Activated naive CD8-positive, alpha-beta T cell (primary cell): ENCODE measurements around the gene SNTG2.
"Not testable (repeated sequence)": the region's sequence is repeated elsewhere in the genome, so short reads cannot be mapped to it uniquely, and the experiment has no call there.

Experiments
- H3K27ac Mint-ChIP-seq: one replicate; pipeline ENCODE4 v1.8.0; 2021; ENCODE audit warnings: mixed read lengths
- H3K27me3 Mint-ChIP-seq: one replicate; pipeline ENCODE4 v1.8.0; 2021; ENCODE audit warnings: mixed read lengths
- H3K36me3 Mint-ChIP-seq: one replicate; pipeline ENCODE4 v1.8.0; 2021; ENCODE audit warnings: mixed read lengths
- H3K4me1 Mint-ChIP-seq: one replicate; pipeline ENCODE4 v1.8.0; 2021; ENCODE audit warnings: low read depth, mixed read lengths
- H3K4me3 Mint-ChIP-seq: one replicate; pipeline ENCODE4 v1.8.0; 2021; ENCODE audit warnings: mild to moderate bottlenecking, mixed read lengths
- H3K9me3 Mint-ChIP-seq: one replicate; pipeline ENCODE4 v1.8.0; 2021; ENCODE audit warnings: low read depth, mixed read lengths

The SNTG2 gene

GRCh38 chr2:1227274-1227900, 276.7 kb downstream of the SNTG2 start:
- Mint-ChIP-seq H3K27ac (no peak overlapping the region), H3K27me3 (no peaks in the 10 kb centered on the region), H3K9me3 (no peaks in the 10 kb centered on the region), H3K4me3 (no peak overlapping the region), H3K36me3 (no peaks in the 10 kb centered on the region), H3K4me1 (no peaks in the 10 kb centered on the region)

GRCh38 chr2:1229596-1229995, 278.9 kb downstream of the SNTG2 start:
- not testable (repeated sequence) for H3K9me3 Mint-ChIP-seq, H3K4me3 Mint-ChIP-seq

GRCh38 chr2:1230155-1230893, 279.7 kb downstream of the SNTG2 start:
- no peaks in the 10 kb centered on the region for H3K9me3 Mint-ChIP-seq
- H3K4me3 Mint-ChIP-seq: no peak overlapping the region
- H3K4me1 Mint-ChIP-seq: no peaks in the 10 kb centered on the region
- no peaks in the 10 kb centered on the region for H3K36me3 Mint-ChIP-seq
- no peaks in the 10 kb centered on the region for H3K27me3 Mint-ChIP-seq
- no peak overlapping the region for H3K27ac Mint-ChIP-seq

More at GRCh38 chr2:1229596-1229995, 278.9 kb downstream of the SNTG2 start:
- not testable (repeated sequence) for H3K4me1 Mint-ChIP-seq, H3K36me3 Mint-ChIP-seq, H3K27ac Mint-ChIP-seq, H3K27me3 Mint-ChIP-seq

- Mint-ChIP-seq H3K4me1 (no peaks in the 10 kb centered on the region), H3K4me3 (no peak overlapping the region), H3K36me3 (no peaks in the 10 kb centered on the region), H3K9me3 (no peaks in the 10 kb centered on the region), H3K27me3 (no peaks in the 10 kb centered on the region), H3K27ac (no peak overlapping the region)
These were observed 280.9 kb downstream of the SNTG2 start for GRCh38 chr2:1231466-1232063.

- Mint-ChIP-seq H3K4me1 (no peaks in the 10 kb centered on the region), H3K36me3 (no peaks in the 10 kb centered on the region), H3K27me3 (no peaks in the 10 kb centered on the region), H3K9me3 (no peaks in the 10 kb centered on the region), H3K4me3 (no peak overlapping the region), H3K27ac (no peak overlapping the region)
These were observed 282.6 kb downstream of the SNTG2 start for GRCh38 chr2:1233281-1233680.

- H3K4me3 Mint-ChIP-seq: no peak overlapping the region
- H3K27me3 Mint-ChIP-seq: no peaks in the 10 kb centered on the region
These were observed 284.2 kb downstream of the SNTG2 start for GRCh38 chr2:1234731-1235308.

GRCh38 chr2:1235806-1236205, 285.2 kb downstream of the SNTG2 start:
- Mint-ChIP-seq H3K27me3 (no peaks in the 10 kb centered on the region), H3K27ac (no peak overlapping the region), H3K9me3 (no peaks in the 10 kb centered on the region), H3K4me3 (no peak overlapping the region), H3K4me1 (no peaks in the 10 kb centered on the region), H3K36me3 (no peaks in the 10 kb centered on the region)

More at GRCh38 chr2:1234731-1235308, 284.2 kb downstream of the SNTG2 start:
- Mint-ChIP-seq H3K27ac (no peak overlapping the region), H3K4me1 (no peaks in the 10 kb centered on the region), H3K9me3 (no peaks in the 10 kb centered on the region), H3K36me3 (no peaks in the 10 kb centered on the region)

- H3K9me3 Mint-ChIP-seq: no peaks in the 10 kb centered on the region
- H3K4me3 Mint-ChIP-seq: no peak overlapping the region
- no peaks in the 10 kb centered on the region for H3K36me3 Mint-ChIP-seq
- H3K4me1 Mint-ChIP-seq: no peaks in the 10 kb centered on the region
- H3K27me3 Mint-ChIP-seq: no peaks in the 10 kb centered on the region
- H3K27ac Mint-ChIP-seq: no peak overlapping the region
These were observed 286.0 kb downstream of the SNTG2 start for GRCh38 chr2:1236606-1237005.

GRCh38 chr2:1237783-1238182, 287.1 kb downstream of the SNTG2 start:
- Mint-ChIP-seq H3K4me1 (no peaks in the 10 kb centered on the region), H3K9me3 (no peaks in the 10 kb centered on the region), H3K27me3 (no peaks in the 10 kb centered on the region), H3K4me3 (no peak overlapping the region), H3K36me3 (no peaks in the 10 kb centered on the region), H3K27ac (no peak overlapping the region)

GRCh38 chr2:1238598-1239138, 288.0 kb downstream of the SNTG2 start:
- Mint-ChIP-seq H3K4me3 (no peak overlapping the region), H3K36me3 (peaks cover 5% of the 10 kb centered on the region), H3K27ac (no peak overlapping the region)

GRCh38 chr2:1245193-1245592, 294.5 kb downstream of the SNTG2 start:
- H3K4me1 Mint-ChIP-seq: no peaks in the 10 kb centered on the region
- H3K9me3 Mint-ChIP-seq: no peaks in the 10 kb centered on the region
- H3K27me3 Mint-ChIP-seq: no peaks in the 10 kb centered on the region
- peaks cover 5% of the 10 kb centered on the region for H3K36me3 Mint-ChIP-seq
- no peak overlapping the region for H3K4me3 Mint-ChIP-seq
- H3K27ac Mint-ChIP-seq: no peak overlapping the region

More at GRCh38 chr2:1238598-1239138, 288.0 kb downstream of the SNTG2 start:
- no peaks in the 10 kb centered on the region for H3K4me1 Mint-ChIP-seq
- H3K27me3 Mint-ChIP-seq: no peaks in the 10 kb centered on the region
- H3K9me3 Mint-ChIP-seq: no peaks in the 10 kb centered on the region

GRCh38 chr2:1246239-1246638, 295.6 kb downstream of the SNTG2 start:
- Mint-ChIP-seq H3K4me1 (peaks cover 4% of the 10 kb centered on the region), H3K36me3 (peaks cover 5% of the 10 kb centered on the region), H3K9me3 (no peaks in the 10 kb centered on the region), H3K4me3 (no peak overlapping the region), H3K27me3 (no peaks in the 10 kb centered on the region), H3K27ac (no peak overlapping the region)

- Mint-ChIP-seq H3K4me3 (no peak overlapping the region), H3K9me3 (no peaks in the 10 kb centered on the region), H3K4me1 (peaks cover 4% of the 10 kb centered on the region), H3K27ac (no peak overlapping the region), H3K27me3 (no peaks in the 10 kb centered on the region), H3K36me3 (peaks cover 5% of the 10 kb centered on the region)
These were observed 296.3 kb downstream of the SNTG2 start for GRCh38 chr2:1246991-1247390.

GRCh38 chr2:1248187-1248586, 297.5 kb downstream of the SNTG2 start:
- H3K27ac Mint-ChIP-seq: no peak overlapping the region
- no peak overlapping the region for H3K4me3 Mint-ChIP-seq
- H3K9me3 Mint-ChIP-seq: no peaks in the 10 kb centered on the region
- H3K36me3 Mint-ChIP-seq: peaks cover 2% of the 10 kb centered on the region
- no peaks in the 10 kb centered on the region for H3K27me3 Mint-ChIP-seq
- peaks cover 4% of the 10 kb centered on the region for H3K4me1 Mint-ChIP-seq
